Testis (tissue), 3 donors: Measurements from ENCODE around the gene HMX1. TPM values are rescaled to one million over a fixed set of nuclear protein-coding genes. Genes with fewer than 3 reads are reported as not detected.

Experiments used
- DNase-seq: peaks from one replicate; pipeline ENCODE4 v3.0.0-alpha.2; 2019
- H3K27ac ChIP-seq, 2 donors: fragments of 200-600 bp; sonication (generic); one replicate each; pipeline ENCODE4 v1.5.1; 2019
- H3K27me3 ChIP-seq: fragments of 200-600 bp; sonication (generic); one replicate; pipeline ENCODE4 v1.5.1; 2019
- H3K36me3 ChIP-seq: fragments of 200-600 bp; sonication (generic); one replicate; pipeline ENCODE4 v1.5.1; 2017; ENCODE audit warnings: low read depth; ENCODE audit errors: missing control alignments
- H3K4me1 ChIP-seq: fragments of 200-600 bp; sonication (generic); one replicate; pipeline ENCODE4 v1.5.1; 2019
- H3K4me3 ChIP-seq, 2 donors: fragments of 200-600 bp; sonication (generic); one replicate each; pipeline ENCODE4 v1.5.1; 2017 to 2019
- H3K9me3 ChIP-seq: fragments of 200-600 bp; sonication (generic); one replicate; pipeline ENCODE4 v1.5.1; 2017
- CTCF ChIP-seq, 3 experiments: fragments of 450-650 bp in 2 of 3; fragments of 200-600 bp in 1 of 3; sonication (generic) in 1 of 3; IDR thresholded peaks; one replicate each; pipeline ENCODE4 v1.5.1; 2016 to 2019; ENCODE audit warnings: antibody characterized with exemption in 3 of 3, mild to moderate bottlenecking in 2 of 3, moderate library complexity in 1 of 3
- POLR2A ChIP-seq: fragments of 450-650 bp; IDR thresholded peaks from one replicate; pipeline ENCODE4 v1.6.1; 2017; ENCODE audit warnings: antibody characterized with exemption, mild to moderate bottlenecking, moderate library complexity
- WGBS, 2 donors: methylation state at CpG; one replicate each; pipeline ENCODE4 v1.1.5; 2018; 5-methylcytosine and 5-hydroxymethylcytosine counted together
- intact Hi-C: fragments of 100-400 bp; cut with DNase I; formaldehyde crosslinking; loops from one replicate; pipeline ENCODE4 v1.15.1; 2023; ENCODE audit warnings: low total_unique reads
- polyA plus RNA-seq: library from polyadenylated mRNA; stranded (reverse); fragments of 350-450 nt; fragmentation: Illumina TruSeq; extraction: RNeasy Lipid Tissue Mini Kit (QIAGEN cat#74804); gene quantifications from one replicate; pipeline ENCODE4 v1.2.3, GENCODE V29; 2014; ENCODE audit warnings: low read depth, low replicate concordance; ENCODE audit not compliant: insufficient read depth
- total RNA-seq, 2 donors: library from RNA; depleted of rRNA; stranded (reverse); fragments of >200 nt; gene quantifications; one replicate each; pipeline ENCODE4 v1.2.3, GENCODE V29; 2016

Gene HMX1
- total and polyA plus RNA-seq, 3 donors from 2014 or later, result 0.65 to 7.3 (median 4.2) TPM

GRCh38 chr4:8817096-8817812 is 54.4 kb downstream of the HMX1 start:
- no peaks in the 10 kb centered on the region for H3K4me1 ChIP-seq
- no peaks in the 10 kb centered on the region for H3K9me3 ChIP-seq
- WGBS, 2 donors, result 77 to 82% methylated on average over 6 to 13 of the region's 13 CpGs
- H3K27ac ChIP-seq, result no peak overlapping the region
- TF ChIP-seq POLR2A (no peak), CTCF (IDR thresholded peaks at IDR 0.05) (no peak)
- H3K4me3 ChIP-seq, result no peak overlapping the region
- no peaks in the 10 kb centered on the region for H3K36me3 ChIP-seq
- no peaks in the 10 kb centered on the region for H3K27me3 ChIP-seq
- peak; percentile 3 for DNase-seq
- intact Hi-C loops, result no loop called here
